Suprapubic skin (tissue), 4 donors: ENCODE data around the gene RNF148.

Experiments used
- EP300 ChIP-seq: sonication (generic); formaldehyde crosslinking; IDR thresholded peaks from one replicate; pipeline ENCODE4 v1.6.1; 2017; ENCODE audit warnings: antibody characterized with exemption
- POLR2AphosphoS5 ChIP-seq, 3 donors: sonication (generic); formaldehyde crosslinking; IDR thresholded peaks; one replicate each; pipeline ENCODE4 v1.6.1; 2017; ENCODE audit warnings: antibody characterized with exemption in 3 of 3
- TF ChIP-seq, protein P1 (sequence below), 2 donors: fragments of 200-600 bp in 1 of 2; fragments of 450-650 bp in 1 of 2; sonication (generic) in 1 of 2; IDR thresholded peaks; one replicate each; pipeline ENCODE4 v1.5.1; 2016 to 2019; ENCODE audit warnings: antibody characterized with exemption in 2 of 2, mild to moderate bottlenecking in 1 of 2, moderate library complexity in 1 of 2

- TF ChIP-seq, protein P1, sequence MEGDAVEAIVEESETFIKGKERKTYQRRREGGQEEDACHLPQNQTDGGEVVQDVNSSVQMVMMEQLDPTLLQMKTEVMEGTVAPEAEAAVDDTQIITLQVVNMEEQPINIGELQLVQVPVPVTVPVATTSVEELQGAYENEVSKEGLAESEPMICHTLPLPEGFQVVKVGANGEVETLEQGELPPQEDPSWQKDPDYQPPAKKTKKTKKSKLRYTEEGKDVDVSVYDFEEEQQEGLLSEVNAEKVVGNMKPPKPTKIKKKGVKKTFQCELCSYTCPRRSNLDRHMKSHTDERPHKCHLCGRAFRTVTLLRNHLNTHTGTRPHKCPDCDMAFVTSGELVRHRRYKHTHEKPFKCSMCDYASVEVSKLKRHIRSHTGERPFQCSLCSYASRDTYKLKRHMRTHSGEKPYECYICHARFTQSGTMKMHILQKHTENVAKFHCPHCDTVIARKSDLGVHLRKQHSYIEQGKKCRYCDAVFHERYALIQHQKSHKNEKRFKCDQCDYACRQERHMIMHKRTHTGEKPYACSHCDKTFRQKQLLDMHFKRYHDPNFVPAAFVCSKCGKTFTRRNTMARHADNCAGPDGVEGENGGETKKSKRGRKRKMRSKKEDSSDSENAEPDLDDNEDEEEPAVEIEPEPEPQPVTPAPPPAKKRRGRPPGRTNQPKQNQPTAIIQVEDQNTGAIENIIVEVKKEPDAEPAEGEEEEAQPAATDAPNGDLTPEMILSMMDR (IDR thresholded peaks at IDR 0.05): no peak
- TF ChIP-seq EP300 (no peak), POLR2AphosphoS5 (IDR thresholded peaks at IDR 0.05) (no peak)
Measured at GRCh38 chr7:122706836-122707235, 4.1 kb upstream of the RNF148 start.
